Stomach (tissue), 4 donors: Measurements from ENCODE around the gene MX2.

Experiments
- CTCF ChIP-seq, 7 experiments: fragments of 450-650 bp in 4 of 7; fragments of 200-600 bp in 3 of 7; sonication (generic) in 3 of 7; IDR thresholded peaks; one replicate each; pipeline ENCODE4 v1.5.1; 2016 to 2019; ENCODE audit warnings: antibody characterized with exemption in 7 of 7, control low read depth in 2 of 7, mild to moderate bottlenecking in 1 of 7
- EP300 ChIP-seq: sonication (generic); formaldehyde crosslinking; IDR thresholded peaks from one replicate; pipeline ENCODE4 v1.6.1; 2017; ENCODE audit warnings: antibody characterized with exemption
- POLR2A ChIP-seq, 4 donors: fragments of 450-650 bp; IDR thresholded peaks; one replicate each; pipeline ENCODE4 v1.6.1; 2016; ENCODE audit warnings: antibody characterized with exemption in 4 of 4, control low read depth in 2 of 4, mild to moderate bottlenecking in 1 of 4, moderate library complexity in 1 of 4
- POLR2AphosphoS5 ChIP-seq, 3 donors: sonication (generic); formaldehyde crosslinking; IDR thresholded peaks; one replicate each; pipeline ENCODE4 v1.6.1; 2016; ENCODE audit warnings: antibody characterized with exemption in 3 of 3

- no peak for TF ChIP-seq POLR2AphosphoS5 (IDR thresholded peaks at IDR 0.05)
- no peak for TF ChIP-seq POLR2A (IDR thresholded peaks at IDR 0.05)
- no peak for TF ChIP-seq CTCF (IDR thresholded peaks at IDR 0.05)
- no peak for TF ChIP-seq EP300
These were observed 65.0 kb downstream of the MX2 start for GRCh38 chr21:41426676-41427404.
